Gastroesophageal sphincter (tissue), 3 donors: ENCODE measurements around the gene DTHD1.

Source experiments
- CTCF ChIP-seq, 4 experiments: fragments of 200-600 bp in 2 of 4; fragments of 450-650 bp in 2 of 4; sonication (generic) in 1 of 4; IDR thresholded peaks; one replicate each; pipeline ENCODE4 v1.5.1; 2017 to 2019; ENCODE audit warnings: antibody characterized with exemption in 4 of 4, mild to moderate bottlenecking in 2 of 4, moderate library complexity in 2 of 4
- POLR2A ChIP-seq, 2 donors: fragments of 450-650 bp; IDR thresholded peaks; one replicate each; pipeline ENCODE4 v1.6.1; 2017; ENCODE audit warnings: antibody characterized with exemption in 2 of 2, mild to moderate bottlenecking in 2 of 2, moderate library complexity in 1 of 2
- POLR2AphosphoS5 ChIP-seq: sonication (generic); formaldehyde crosslinking; IDR thresholded peaks from one replicate; pipeline ENCODE4 v1.6.1; 2017; ENCODE audit warnings: antibody characterized with exemption

- TF ChIP-seq CTCF (IDR thresholded peaks at IDR 0.05) (no peak), POLR2A (IDR thresholded peaks at IDR 0.05) (no peak), POLR2AphosphoS5 (no peak)
These were observed 17.1 kb upstream of the DTHD1 start for GRCh38 chr4:36264207-36264826.
